HG03064 (cell line): ENCODE measurements around the gene HIVEP3.

Experiments used
- ATAC-seq: cut with Tn5 transposase; IDR thresholded peaks from one replicate; pipeline ENCODE4 v1.9.1; 2021; ENCODE audit warnings: low read depth; ENCODE audit not compliant: unreplicated experiment

The HIVEP3 gene

DNA sequence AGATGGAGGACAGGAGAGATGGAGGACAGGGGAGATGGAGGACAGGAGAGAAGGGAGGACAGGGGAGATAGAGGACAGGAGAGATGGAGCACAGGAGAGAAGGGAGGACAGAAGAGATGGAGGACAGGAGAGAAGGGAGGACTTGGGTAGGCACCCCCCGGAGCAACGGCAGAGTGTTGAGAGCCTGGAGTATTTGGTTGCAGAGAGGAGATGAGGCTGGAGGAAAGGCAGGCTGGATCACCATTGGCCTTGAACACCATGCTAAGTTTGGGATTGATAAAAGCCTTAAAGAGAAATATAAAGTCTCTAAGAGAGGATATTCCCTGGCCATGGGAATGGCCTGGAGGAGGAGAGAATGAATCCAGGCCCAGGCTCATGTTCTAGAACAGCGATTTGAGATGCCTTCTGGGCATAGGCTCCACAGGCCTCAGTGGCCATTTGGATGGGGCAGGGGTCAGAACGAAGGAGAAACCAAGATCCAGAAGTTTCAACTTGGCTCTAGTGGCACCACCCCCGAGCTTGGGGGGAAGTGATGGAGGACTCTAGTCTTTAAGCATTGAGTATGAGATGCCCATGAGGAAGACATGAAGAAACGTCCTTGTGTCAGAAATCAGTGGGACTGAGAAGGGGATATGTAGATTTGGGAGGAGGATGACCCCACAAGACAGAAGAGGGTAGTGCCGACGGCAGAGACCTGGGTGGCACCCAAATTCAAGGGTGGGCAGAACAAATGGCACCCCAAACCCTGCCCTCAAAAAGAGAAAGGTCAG, 386.3 kb downstream of the HIVEP3 start:
- ATAC-seq = no peak

DNA sequence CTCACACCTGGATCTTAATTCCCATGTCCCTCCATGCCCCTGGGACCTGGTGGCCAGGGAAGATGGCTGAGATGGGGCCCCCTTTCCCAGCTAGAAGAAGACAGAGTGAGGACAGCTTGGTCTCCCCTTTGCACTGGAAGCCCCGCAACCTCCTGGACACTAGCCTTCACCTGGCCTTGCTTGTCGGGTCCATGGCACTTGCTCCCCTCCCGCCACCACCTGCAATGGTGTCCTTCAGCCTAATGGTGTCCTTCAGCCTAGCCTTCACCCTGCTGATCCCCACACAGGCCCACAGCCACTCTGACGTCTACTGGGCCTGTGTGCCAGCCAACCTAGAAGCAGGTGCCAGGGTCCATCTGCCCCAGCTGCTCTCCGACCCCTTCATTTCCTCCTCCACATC, 388.3 kb downstream of the HIVEP3 start:
- no peak for ATAC-seq

DNA sequence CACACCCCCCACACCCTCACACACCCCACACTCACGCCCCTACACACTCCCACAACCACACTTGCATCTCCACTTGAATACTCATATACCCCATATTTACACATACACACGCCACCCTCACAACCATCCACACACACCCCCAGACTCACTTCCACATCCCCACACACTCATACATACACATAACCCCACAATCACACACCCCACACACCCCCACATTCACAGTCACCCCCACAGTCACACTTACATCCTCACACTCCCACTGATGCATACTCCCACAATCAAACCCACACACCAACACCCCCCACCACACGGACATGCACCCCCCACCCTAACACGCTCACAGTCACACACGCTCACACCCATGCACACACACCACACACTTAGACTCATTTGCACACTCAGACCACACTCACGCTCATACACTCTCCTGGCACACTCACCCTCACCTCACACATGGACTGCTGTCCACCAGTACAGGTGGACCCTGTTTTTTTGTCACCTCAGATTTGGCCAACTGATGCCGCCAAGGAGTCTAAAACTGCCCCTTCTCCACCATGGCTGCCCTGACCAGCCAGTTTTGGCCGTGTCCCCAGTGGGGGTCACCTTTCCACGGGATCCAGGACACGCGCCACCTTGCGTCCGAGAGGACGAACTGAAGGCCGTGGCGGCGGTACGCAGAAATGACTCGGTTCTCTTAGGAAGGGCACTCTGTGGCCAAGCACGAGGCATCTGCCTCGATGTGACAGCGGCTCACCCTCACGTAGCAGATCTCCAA, 388.9 kb downstream of the HIVEP3 start:
- no peak for ATAC-seq

DNA sequence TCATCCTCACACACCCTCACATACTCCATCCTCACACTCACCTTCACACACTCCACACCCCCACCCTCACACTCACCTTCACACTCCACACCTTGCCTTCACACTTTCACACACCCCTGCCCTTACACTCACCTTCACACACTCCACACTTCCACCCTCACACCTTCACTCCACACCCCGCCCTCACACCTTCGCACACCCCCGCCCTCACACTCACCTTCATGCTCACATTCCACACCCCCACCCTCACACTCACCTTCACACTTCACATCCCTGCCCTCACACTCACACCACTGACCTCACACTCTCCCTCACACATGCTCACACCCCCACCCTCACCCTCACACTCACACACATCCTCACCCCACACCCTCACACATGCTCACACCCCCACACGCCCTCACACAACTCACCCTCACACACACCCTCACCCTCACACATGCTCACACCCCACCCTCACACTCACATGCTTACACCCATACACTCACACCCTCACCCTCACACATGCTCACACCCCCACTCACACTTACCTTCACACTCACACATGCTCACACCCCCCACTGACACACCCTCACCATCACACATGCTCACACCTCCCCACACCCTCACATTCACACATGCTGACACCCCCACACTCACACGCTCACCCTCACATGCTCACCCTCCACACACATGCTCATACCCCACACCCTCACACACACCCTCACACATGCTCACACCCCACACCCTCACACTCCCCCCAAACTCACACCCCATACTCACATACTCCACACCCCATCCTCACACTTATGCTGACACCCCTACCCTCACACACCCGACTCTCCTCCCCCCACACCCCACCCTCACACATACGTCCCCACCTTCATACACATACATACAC, 389.8 kb downstream of the HIVEP3 start:
- ATAC-seq = no peak

DNA sequence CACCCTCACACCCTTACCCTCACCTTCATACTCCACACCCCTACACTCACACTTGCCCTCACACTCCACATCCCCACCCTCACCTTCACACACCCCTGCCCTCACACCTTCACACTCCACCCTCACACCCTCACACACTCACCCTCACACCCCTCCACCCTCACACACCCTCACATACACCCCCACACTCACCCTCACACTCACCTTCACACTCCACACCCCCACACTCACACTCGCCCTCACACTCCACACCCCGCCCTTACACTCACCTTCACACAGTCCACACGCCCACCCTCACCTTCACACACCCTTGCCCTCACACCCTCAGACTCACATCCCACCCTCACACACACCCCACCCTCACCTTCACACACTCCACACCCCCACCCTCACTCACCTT, 390.6 kb downstream of the HIVEP3 start:
- ATAC-seq = no peak

DNA sequence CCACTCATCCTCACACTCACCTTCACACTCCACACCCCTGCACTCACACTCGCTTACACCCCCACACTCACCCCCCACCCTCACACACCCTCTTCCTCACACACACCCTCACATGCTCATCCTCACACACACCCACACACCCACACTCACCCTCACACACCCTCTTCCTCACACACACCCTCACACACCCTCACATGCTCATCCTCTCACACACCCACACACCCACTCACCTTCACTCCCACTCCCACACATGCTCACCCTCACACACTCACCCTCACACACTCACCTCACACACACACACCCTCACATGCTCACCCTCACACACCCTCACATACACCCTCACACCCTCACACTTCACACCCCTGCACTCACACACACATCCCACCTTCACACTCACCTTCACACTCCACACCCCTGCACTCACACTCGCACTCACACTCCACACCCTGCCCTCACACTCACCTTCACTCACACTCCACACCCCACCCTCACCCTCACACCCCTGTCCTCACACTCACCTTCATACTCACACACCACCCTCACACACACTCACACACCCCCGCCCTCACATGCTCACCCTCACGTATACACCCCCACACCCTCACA, 391.7 kb downstream of the HIVEP3 start:
- ATAC-seq = no peak

DNA sequence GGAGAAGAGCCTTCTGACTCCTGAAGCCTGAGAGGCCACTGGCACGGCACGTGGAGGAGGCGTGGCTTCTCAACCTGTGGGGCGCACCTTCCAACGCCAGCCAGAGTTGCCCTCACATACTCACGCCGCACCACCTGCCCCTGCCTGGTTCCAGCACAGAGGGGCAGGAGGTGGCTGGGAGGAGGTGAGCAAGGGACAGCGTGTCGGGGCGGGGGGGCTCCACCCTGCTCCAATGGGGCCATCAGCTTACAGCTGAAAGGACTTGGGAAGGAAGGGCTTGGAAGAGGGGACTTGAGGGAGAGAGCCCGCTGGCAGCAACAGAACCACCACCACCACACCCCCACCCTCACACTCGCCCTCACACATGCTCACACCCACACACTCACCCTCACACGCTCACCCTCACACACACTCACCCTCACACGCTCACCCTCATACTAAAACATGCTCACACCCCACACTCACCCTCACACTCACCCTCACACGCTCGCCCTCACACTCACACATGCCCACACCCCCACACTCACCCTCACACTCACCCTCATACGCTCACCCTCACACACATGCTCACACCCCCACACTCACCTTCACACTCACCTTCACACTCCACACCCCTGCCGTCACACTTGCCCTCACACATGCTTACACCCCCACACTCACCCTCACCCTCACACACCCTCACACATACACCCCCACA, 392.7 kb downstream of the HIVEP3 start:
- ATAC-seq = no peak

DNA sequence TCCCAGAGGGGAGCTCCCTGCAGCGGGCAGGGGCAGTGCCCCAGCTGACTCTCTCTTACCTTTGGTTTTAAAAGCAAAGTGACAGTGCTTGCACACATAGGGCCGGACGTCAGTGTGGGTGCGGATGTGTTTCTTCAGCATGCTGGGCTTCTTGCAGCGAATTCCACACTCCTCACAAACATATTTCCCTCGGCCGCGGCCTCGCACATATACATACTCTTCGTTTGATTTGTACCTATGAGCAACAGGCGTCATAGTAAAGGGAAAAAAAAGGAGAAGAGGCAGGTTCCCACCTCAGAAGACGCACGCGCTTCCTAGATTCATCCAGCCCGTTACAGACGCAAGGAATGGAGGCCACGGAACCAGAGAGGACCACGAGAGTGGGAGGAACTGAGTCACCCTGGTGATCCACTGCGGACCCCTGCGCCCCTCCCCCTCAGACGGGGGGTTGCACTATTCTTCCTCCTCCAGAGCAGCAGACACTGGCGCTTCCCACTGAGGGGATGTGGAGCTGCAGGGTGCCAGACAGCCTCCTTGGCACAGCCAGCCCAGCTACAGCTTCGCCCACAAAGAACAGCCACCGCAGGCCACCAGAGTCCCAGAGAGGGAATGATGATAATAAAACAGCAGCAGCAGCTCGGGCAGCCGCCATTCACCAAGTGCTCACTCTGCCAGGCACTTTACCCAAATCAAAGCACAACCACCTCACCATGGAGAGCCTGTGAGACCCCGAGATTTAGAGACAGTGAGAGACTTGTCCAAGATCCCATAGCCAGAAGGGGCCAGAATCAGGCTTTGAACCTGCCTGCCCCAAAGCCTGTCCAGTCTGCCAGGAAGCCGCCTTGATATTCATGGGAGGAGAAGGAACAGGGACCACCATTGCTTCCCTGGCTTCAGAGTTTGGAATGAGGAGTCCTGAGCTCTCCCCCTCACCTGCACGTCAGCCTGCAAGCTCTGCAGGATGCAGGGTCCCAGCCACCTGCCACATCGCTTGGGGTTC, 393.7 kb downstream of the HIVEP3 start:
- no peak for ATAC-seq

DNA sequence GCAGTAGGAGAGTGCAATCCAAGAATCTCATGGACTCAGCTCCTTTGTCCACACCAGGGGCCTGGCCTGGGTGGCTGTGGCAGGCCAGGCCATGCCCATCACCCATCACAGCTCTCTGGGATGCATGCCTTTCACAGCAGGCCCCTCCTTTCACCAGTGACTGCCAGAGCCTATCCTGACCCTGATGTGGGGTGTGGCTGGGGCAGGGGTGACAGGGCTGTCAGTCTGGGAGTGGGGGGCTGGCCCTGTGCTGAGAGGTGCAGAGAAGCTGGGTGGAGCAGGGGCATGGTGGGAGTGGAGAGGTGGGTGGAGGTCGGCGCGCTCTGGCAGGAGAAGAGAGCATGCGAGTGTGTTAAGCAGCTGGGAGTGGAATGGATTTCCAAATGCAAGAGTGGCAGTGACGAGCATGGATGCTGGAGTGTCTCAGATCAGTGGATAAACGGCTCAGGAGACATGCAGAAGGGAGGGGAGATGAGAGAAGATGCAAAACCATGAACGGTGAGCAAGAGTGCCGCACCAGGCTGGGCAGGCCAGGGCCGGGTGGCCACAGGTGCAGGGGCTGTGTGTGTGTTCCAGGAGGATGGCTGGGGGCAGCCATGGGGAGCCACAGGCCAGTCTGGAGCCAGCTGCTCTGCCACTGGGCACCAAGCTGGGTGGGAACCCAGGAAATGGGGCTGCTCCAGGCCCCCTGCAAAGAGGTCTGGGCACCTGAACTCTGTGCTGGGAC, 394.6 kb downstream of the HIVEP3 start:
- no peak for ATAC-seq

DNA sequence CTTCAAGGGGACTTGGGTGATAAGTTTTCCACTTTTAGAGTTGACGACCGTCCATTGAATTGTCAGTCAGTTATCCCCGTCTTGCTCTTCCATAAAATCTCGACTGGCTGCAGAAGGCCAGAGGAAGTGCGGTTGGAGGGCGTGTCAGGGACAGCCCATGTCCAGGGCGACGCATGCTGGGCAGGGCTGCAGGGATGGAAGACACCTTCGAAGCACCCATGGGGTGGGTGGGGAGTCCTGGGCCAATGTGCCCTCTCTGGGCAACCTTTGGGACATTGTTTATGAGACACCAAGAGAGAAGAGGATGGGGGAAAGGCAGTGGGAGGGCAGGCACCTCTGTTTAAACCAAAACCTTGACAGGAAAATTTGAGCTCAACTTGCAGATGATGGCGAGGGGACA, 395.7 kb downstream of the HIVEP3 start:
- no peak for ATAC-seq

DNA sequence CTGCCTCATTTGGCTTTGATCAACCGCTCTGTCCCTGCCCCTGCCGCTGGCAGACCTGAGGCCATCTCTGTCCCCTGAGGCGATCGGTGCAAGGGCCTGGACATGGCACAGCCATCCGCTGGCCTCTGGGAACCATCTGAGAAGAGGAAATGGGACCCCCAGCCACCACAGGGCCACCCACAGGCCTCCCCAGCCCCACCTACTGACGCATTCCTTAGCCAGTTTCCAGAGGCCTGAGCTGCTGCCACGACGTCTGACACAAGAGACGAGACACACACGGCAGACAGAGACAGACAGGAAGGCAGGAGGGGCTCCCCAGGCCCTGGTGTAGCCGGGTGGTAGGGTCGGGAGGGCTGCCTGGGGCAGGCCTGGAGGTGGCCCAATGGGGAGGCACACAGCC, 397.0 kb downstream of the HIVEP3 start:
- ATAC-seq = no peak

DNA sequence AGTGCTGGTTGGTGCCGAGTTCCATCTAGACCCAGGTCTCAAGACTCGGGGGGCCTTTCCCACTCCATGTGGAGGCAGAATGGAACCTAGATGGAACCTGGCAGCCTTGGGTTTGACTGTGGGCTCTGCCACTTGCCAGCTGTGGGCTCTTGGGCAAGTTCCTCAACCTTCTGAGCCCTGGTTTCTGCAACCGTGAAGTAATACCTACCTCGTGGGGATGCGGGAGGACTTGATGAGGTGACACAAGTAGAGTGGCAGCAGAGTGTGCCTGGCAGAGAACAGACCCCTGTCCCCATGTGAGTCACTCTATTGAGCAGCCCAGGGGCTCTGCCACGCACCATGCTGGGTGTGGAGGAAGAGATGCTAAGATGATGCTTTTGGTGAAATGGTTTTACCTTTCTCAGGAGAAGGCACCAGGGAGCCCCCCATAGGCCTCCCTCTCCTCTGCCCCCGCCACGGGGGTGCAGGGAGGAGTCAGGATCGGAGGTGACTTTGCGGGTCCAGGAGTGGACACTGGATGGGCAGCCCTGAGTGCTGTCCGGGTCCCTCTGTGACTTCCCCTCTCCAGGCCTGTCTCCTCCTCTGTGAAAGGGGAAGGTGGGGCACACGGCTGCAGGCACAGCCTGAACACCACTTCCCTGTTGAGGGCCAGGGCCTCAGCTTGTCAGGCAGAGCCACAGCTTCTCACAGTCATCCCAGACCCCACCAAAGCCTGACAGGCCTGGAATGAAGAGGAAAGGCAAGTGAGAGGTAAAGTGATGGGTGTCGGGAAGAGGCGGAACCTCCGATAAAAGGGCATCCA, 397.6 kb downstream of the HIVEP3 start:
- ATAC-seq = no peak

DNA sequence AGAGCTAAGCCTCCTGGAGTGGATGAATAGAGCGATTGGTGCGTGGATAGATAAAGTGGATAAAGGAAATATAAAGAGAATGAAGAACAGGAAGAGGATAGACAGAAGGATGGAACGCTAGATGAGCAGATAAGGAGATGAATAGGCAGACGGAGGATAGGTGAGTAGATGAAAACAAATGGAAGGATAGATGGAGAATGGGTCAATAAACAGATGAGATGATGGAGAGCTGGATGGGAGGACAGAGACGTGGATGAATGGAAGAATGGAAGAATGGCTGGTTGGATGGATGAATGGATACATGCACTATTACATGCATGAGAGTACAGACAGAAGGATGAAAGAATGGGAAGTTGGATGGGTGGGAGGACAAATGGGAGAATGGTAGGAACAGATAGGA, 399.1 kb downstream of the HIVEP3 start:
- ATAC-seq = no peak

DNA sequence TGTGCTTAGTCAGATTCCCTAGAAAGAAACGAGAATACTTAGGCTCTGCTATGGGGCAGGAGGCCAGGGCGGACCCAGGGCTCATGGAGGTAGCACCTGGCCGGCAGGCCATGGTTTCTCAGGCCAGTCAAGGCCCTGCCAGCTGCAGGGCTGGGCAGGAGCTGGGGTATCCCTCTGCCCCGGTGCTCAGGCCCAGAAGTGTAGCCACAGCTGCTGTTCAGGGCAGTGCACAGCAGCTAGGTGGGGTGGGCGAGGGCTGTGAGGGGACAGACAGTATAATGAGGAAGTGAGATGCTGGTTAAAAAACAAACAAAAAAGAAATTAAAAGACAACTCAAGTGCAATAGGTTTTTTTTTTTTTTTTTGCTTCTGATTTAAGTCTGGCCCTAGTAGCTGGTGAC, 400.3 kb downstream of the HIVEP3 start:
- ATAC-seq = no peak

DNA sequence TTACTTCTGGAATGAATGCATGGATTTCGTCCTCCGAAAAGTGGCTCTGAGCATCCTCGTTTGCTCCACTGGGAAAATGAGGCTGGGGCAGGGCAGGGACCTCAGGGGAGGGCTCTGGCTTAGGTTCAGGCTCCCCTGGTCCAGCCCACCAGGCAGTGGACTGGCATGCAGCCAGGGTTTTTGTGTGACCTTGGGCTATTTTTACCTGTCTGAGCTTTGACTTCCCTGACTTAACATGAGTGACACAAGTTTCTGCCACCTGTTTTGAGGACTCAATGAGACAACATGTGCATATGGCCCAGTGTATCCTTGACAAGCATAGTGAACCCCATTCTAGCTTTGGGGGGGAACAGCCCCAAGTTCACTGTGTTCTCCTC, 401.7 kb downstream of the HIVEP3 start:
- ATAC-seq = no peak

DNA sequence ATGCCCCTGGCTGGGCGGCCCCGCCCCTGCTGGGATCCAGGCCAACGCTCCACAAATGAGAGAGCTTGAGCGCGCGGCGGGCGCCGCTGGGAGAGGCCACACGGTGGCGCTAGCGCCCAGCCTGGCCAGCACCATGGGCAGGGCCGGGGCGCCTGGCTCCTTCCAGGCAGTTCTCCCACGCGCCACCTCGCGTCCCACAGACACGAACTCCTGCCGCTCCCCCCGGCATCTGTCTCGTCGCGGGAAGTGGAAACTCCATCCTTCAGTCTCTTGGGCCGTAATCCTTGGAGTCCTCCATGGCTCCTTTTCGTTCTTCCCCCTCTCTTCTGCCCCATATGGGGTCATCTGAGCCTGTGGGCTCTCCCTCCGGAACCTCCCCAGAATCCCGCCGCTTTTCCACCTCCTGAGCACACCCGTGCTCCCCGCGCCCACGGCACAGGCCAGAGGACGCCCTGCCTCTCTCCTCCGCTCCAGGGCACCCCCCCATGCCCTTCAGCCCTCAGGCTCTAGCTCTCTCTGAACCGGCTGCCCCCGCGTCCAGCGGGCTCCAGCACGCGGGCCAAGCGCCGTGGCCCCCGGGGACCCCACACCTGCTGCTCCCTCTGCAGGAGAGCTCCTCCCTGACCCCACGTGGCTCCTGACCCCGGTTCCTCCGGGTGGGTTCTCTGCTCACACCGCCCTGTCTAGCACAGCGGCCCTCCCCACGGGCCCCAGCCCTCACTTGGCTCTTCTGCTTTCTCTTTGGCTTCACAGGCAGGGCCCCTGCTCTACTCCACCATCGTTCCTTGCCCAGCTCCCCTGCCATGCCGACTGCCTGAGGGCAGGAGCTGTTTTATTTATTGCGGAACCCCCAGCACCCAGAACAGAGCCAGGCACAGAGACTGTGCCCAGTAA, 402.3 kb downstream of the HIVEP3 start:
- ATAC-seq = no peak

DNA sequence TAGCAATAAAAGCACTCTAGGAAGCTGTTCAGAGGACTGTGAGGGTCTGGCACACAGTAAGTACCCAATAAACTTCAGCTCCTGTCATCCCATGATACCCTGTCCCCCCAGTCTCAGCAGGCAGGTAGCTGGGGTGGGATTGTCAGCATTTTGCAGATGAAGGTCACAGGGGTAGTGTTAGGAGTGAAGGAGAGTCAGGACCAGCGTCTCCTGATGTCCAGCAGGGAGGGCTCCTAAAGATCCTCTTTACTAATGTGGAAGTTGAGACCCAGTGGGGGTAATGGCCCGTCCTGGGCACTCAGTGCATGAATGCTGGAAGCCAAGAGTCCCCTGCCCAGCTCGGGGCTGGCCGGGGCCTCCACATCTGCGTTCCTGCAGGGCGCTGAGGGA, 402.9 kb downstream of the HIVEP3 start:
- ATAC-seq = no peak
